HK-2 (cell line): ENCODE results near the gene EFHD2.
"Not testable (repeated sequence)": the region's sequence is repeated elsewhere in the genome, so short reads cannot be mapped to it uniquely, and the experiment has no call there.

ENCODE experiments used
- DNase-seq: peaks from one replicate; pipeline ENCODE4 v3.0.0-alpha.2; 2018; ENCODE audit not compliant: unreplicated experiment

EFHD2 gene

DNA sequence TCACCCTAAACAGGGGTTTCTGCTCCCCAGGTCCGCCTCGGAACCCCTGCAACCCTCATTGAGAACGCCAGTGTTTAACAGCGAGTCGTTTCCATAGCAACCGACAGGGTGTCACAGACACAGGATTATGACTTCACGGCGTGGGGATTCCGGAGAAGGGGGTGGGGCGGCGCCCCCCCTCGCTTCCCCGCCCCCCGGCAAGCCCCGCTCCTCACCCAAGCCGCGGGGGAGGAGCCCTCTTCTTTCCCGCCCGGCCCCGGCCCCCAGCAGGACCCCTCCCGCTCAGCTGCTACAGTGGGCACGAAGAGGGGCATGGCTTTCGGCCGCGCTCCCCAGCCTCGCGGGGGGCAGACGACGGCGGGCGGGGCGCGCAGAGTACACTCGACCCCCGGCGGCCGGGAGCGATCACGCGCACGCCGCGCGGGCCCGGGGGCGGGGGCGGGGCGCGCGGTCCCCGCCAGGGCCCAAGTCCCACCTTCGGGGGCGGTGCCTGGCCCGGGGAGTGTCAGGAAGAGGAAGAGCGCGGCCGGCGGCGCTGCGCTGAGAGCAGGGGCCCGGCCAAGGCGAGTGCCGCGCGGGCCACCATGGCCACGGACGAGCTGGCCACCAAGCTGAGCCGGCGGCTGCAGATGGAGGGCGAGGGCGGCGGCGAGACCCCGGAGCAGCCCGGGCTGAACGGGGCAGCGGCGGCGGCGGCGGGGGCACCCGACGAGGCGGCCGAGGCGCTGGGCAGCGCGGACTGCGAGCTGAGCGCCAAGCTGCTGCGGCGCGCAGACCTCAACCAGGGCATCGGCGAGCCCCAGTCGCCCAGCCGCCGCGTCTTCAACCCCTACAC, at the start of gene EFHD2:
Gene EFHD2 (plus strand): TSS at position 501 of the 835 bp plus-strand sequence. CDS start 84 bp downstream, at position 585.
- peak; percentile 73 for DNase-seq

GRCh38 chr1:15360700-15361099, 49.0 kb upstream of the EFHD2 start:
- no peak for DNase-seq

DNA sequence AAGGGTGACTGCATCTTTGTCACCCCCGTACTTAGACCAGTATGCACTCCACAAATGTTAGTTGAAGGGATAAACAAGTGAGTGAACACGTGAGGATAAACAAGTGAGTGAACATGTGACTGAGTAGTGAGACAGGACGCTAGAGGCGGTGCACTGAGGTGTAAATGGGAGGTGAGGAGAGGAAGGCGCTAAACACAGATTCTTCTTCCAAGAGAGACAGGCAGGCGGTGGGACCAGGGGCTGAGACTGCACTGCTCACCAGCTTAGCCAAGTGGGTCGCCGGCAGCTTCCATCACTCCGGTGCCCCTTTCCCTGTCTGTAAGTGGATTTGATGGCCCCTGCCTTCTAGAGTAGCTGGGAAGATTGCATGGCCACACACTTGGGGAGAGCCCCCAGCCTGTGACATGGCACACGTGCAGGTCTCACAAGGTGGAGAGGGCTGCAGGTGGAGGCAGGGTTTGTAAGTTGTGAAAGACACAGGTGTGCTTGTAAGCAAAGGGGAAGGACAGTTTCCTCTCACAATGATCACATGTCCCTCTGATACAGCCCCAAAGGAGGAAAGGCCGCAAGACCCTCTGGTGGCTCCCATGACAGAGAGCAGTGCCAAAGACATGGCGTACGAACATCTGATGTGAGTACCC, 47.5 kb upstream of the EFHD2 start:
- no peak for DNase-seq

DNA sequence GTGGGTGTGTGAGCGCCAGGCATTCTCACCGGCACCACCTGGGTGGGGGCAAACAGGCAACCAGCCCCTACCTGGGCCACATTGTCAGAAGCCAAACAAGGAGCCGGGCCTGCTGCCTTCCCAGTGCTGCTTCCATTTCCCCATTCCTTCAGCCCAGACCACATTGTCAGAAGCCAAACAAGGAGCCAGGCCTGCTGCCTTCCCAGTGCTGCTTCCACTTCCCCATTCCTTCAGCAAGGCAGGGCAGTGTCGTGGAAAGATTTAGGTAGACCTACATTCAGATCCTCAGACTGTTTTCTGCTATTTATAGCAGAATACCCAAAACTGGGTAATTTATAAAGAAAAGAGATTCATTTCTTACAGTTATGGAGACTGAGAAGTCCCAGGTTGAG, 47.0 kb upstream of the EFHD2 start:
- no peak for DNase-seq

GRCh38 chr1:15364740-15365139, 44.9 kb upstream of the EFHD2 start:
- no peak for DNase-seq

- no peak for DNase-seq
Observed at GRCh38 chr1:15368888-15369287, 40.8 kb upstream of the EFHD2 start.

- no peak for DNase-seq
Observed at GRCh38 chr1:15370268-15370667, 39.4 kb upstream of the EFHD2 start.

DNA sequence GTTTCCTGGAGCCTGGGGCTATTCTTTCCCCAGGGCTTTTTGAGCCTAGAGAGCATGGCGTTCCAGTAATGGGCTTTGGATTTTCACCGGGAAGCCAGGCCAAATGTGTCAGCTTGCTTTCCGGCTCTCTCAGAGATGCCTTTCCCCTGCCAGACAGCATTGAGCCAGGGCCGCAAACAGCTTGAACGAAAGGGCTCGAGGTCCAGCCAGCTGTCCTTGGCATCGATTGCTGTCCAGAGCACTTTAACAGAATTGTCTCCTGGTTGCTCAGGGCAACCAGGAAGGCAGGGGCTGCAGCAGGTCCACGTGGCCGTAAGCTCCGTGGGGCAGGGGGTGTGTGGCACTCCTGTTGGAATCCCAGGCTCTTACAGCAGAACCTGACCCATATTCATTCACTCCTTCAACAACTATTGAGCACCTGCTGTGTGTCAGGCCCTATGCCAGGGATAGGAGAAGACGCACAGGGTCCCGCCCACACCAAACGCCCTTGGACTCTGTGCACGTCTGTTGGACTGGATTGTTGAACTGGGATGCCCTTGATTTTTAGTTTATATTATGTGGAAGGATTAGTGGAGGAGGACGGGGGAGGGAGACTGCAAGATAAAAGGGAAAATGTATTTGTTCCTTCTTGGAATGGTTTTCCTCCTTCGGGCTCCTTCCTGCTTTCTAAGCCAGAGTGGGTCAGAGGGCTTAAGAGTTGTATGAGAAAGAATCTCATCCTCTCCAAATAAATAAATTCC, 38.7 kb upstream of the EFHD2 start:
- no peak for DNase-seq

GRCh38 chr1:15371610-15372545, 37.8 kb upstream of the EFHD2 start:
- DNase-seq: no peak

DNA sequence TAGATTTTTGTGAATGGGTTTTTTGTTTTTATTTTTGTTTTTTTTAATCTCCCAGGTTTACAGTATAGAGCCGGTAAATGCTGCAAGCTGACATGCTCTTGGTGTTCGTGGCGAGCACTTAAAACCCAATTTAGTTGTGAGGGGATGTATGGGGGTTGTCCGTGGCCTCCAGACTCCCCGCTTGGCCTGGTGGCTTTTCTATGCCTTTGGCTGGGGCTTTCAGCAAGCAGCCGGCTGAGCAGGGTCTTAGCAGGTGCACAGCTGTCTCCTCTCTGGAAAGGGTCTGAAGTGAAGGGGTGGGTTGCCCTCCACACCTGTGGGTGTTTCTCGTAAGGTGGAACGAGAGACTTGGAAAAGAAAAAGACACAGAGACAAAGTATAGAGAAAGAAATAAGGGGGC, 31.0 kb upstream of the EFHD2 start:
- no peak for DNase-seq

DNA sequence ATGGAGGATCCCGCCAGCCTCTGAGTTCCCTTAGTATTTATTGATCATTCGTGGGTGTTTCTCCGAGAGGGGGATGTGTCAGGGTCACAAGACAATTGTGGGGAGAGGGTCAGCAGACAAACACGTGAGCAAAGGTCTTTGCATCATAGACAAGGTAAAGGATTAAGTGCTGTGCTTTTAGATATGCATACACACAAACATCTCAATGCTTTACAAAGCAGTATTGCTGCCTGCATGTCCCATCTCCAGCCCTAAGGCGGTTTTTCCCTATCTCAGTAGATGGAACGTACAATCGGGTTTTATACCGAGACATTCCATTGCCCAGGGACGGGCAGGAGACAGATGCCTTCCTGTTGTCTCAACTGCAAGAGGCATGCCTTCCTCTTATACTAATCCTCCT, 30.5 kb upstream of the EFHD2 start:
- DNase-seq: not testable (repeated sequence)

- no peak for DNase-seq
Observed at GRCh38 chr1:15380601-15381508, 28.8 kb upstream of the EFHD2 start.

DNA sequence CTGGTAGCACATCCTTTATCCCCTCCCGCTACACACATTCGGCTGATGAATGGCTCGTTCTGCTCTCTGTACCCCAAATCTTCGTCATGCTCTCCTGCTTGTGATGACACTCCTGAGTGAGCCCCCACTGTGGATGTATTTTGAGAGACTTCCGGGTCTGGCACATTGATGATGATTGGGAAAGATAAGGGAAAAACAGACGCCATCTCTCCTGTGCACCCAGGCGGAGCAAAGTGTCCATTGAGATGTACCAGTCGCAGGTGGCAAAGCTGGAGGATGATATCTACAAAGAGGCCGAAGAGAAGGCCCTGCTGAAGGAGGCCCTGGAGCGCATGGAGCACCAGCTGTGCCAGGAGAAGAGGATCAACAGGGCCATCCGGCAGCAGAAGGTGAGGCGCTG, 27.9 kb upstream of the EFHD2 start:
- no peak for DNase-seq

GRCh38 chr1:15382601-15383518, 26.8 kb upstream of the EFHD2 start:
- DNase-seq: no peak

DNA sequence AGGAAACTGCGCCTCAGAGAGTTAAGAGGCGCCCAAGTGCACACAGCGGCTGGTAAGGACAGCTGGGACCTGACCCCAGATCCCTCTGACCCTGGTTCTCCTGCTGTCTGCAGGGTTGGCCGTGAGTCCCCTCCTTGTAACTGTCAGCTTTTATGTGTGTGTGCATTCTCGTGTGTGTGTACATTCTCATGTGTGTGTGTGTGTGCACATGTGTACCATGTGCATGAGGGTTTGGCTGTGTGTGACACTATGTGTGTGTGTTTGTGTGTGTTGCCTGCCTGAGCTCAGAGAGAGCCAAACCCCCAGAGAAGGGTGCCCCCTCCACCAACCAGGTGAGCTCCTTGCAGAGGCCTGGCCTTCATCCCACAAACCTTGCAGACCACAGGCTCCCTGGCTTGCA, 25.9 kb upstream of the EFHD2 start:
- no peak for DNase-seq

DNA sequence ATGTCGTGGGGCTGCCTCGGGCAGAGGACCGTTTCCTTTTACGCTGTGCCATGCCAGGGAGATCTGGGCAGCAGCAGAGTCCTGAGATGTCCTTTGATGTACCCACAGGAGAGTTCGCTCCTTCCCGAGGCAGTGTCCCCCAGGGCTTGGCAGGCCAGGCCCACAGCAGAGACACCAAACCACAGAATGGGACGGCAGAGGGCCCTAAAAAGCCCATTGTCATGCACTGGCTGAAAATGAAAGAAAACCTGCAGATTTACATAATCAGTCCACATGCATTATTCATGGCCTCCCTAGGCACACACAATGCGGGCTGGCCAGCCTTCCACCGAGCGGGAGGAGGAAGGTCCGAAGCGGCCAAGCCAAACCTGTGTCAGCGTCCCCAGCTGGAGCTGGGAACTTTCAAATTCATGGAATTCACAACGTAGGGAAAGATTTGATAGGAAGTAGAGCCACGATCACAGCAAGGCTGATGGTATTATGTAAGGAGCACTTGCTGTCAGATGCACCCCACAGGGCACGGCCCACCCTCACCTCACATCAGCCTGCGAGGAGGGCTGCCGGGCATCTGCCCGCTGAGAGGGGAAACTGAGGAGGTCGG, 25.3 kb upstream of the EFHD2 start:
- no peak for DNase-seq

DNA sequence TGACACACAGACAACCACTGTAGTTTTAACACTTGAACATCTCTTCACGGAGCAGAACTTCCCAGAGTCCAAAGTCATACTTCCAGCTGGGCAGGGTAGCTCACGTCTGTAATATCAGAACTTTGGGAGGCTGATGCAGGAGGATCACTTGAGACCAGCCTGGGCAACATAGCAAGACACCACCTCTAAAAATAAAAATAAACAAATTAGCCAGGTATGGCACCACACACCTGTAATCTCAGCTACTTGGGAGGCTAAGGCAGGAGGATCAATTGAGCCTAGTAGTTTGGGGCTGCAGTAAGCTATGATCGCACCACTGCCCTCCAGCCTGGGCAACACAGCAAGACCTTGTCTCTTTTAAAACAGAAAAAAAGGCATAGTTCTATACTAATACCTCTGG, 24.3 kb upstream of the EFHD2 start:
- no peak for DNase-seq

DNA sequence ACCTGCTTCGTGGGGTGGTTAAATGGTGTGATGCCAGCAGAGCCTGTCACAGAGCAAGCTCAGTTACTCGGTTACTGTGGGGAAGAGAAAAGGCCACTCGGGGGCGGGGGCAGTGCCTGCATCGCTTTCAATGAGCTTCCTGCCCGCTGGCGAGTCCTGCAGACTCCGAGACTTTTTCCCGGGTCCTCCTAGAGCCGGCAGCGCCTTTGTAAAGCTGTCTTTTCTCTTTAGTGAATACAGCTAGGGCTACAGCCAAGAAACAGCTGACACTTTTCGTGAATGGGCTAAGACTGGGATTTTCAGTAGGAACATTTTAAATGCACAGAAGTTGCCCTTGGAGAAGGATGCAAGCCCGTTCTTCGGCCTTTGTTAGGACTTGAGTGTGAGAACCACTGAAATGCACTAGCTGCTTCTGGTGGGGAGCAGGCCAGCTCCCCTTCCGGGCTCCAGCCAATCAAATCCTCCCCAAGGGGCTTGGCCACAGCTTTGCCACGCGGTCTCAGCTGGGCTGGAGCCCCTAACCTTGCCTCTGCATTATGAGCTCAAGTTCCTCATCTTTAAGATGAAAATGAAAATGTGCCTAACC, 23.4 kb upstream of the EFHD2 start:
- DNase-seq: no peak
